NCI-H82 treated with DMSO at 0.1 percent for 48 hours (cell line): ENCODE results near the gene ZBTB7C.

ENCODE experiments used
- DNase-seq: peaks from one replicate; lab custom pipeline; 2025; ENCODE audit not compliant: unreplicated experiment; lab: John Stamatoyannopoulos, UW

Gene ZBTB7C

GRCh38 chr18:48418539-48419276, 9.5 kb upstream of the ZBTB7C start:
- no peak for DNase-seq

DNA sequence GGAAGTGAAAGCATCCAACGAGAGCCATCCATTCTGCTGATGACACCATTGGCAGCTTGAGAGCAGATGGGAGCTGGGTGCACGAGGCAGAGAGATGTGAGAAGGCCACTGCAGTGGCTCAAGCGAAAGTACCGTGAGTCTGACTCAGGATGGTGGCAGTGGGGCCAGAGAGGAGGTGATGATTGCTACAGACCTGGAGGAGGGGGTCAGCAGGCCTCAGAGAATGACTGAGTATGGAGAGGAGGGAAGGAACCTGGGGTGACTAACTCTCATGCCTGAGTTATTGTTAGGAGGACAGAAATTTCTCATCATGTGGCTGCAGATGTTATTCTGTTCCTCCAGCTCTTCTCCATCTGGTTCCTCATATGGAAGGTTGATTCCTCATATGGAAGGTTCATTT, 8.8 kb upstream of the ZBTB7C start:
- no peak for DNase-seq

DNA sequence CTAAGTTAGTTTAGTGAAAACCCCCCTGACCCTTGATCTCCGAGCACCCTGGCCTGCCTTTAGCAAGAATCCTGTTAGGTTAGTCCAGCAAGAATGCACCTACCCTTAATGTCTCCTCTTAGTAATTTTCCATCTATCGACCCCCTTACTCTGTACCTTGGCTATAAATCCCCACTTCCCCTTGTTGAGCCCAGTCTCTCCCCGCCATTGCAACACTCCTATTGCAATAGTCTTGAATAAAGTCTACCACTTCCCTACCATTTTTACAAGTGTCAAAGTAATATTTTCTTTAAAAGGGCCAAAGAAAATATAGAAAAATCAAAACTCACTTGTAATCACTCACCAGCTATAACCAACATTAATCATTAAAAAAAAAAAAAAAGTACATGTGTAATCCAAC, 4.2 kb upstream of the ZBTB7C start:
- no peak for DNase-seq

GRCh38 chr18:48412339-48412929, 3.3 kb upstream of the ZBTB7C start:
- DNase-seq: peak; percentile 16

- DNase-seq: peak; percentile 36
Measured at GRCh38 chr18:48410095-48410920, 1.1 kb upstream of the ZBTB7C start.

DNA sequence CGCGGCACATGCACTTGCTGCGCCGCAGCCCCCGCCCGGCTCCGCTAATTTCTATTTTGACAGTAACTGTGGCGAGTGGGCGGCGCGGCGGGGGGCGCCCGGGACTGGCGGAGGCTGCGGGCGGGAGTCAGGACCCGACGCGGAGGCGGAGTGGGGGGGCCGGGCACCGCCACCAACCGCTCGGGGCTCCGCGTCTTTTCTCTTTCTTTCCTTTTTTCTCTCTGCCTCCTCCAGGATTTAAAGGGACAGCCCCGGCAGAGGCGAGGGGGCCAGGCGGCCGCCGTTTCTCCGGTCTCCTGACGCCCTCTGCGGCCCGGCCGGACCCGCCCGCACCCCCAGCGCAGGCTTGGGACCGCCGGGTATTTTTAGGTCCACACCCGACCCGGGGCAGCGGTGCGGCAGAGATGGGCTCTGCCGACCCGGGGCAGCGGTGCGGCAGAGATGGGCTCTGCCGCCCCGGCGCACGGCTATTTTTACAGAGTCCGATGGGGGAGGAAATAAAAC, 460 bp upstream of the ZBTB7C start:
- no peak for DNase-seq

DNA sequence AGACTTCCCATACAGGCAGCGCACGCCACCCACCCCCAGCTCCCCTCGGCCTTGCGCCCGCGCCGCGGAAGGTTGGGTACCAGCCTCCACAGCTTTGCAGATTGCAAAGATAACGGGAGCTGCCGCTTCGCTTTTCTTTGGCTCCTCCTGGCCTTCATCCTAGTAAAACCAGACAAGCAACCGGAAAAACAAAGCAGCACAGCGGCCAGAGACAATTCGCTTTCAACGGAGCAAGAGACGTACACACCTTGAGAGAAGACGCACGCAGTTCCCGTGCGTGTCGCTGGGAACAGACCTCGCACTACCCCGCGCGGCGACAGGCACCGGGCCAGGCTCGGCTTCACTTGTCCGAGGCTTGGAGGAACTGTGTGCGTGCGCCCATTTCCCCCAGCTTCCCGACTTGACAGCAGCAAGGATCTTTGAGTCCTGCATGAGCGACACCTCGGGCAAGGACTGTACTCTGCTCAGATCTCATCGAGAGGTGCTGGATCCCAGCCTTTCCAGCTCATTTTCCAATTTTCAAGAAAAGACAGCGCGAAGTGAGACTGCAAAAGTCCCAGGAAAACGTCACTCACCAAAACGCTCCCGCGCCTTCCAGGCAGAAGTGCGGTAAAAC, 964 bp downstream of the ZBTB7C start:
- DNase-seq: no peak

GRCh38 chr18:48407358-48407757, 1.8 kb downstream of the ZBTB7C start:
- DNase-seq: no peak

DNA sequence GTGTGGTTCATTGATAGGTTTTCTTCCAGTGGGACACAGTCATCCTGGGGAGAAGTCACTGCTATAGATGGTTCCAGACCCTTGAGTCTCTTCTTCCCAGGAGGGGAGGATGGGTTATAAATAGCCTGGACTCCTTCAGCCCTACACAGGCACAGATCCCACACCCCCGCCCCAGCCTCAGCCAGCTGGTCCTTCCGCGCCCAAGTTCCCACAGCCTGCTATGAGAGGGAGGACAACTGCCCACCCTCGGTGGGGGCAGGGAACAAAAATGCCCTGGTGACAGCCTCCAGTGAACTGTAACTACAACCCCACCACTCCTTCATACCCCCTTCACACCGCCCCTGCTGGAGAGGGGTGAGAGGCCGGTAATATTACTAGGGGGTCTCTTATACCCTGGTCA, 3.2 kb downstream of the ZBTB7C start:
- no peak for DNase-seq

DNA sequence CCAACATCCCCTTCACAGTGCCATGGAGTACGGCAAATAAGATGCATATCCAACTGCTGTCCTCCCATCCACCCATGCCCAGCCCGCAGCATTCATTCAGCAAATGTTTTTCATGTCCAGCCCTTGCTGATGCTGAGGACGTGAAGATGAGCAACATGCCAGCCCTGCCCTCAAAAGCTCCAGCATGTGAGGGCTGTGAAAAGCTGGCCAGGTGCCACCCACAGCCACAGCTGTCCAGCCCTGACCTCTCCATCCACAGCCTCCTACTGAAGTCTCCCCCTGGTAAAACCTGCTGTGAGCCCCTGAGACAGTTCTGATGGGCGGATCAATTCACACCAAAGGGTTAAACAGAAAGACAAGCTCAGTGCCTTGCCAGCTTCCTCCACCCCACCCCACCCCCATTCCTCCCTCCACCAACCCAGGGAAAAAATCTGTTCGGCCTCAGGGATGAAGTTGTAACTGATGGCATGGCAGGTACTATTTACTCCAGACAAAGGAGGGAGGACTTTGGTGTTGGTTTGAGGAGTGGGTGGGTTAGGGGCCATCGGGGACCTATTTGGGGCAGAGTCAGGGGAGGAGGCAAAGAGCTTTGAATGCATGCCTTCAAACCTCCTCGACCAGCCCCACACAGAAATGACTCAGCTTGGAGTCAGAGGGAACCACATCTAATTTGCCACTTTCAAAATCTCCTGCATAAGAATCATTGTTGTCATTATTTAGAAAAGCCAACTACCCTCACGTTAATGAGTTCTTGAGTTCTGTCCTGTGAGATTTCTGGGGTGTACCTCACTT, 4.3 kb downstream of the ZBTB7C start:
- no peak for DNase-seq

- no peak for DNase-seq
Measured at GRCh38 chr18:48402953-48403352, 6.2 kb downstream of the ZBTB7C start.

GRCh38 chr18:48399303-48400075, 9.7 kb downstream of the ZBTB7C start:
- no peak for DNase-seq

DNA sequence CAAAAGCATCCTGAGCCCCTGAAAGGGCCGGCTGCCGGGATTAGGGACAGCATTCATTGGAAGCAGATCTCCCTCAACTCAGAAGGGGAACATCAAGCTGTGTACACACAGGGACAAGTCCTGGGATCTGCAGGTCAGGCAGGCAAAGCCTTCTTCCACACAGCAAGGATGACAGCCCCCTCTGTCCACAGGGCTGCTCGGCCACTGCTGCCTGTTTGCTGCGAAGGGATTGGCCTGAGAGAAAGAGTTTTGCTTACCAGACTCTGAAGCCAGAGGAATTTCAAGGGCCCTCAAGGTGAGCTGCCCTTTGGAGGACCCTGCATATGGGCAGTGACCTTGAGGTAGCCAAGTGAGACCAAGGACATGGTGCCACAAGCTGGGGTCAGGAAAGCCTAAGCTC, 11.1 kb downstream of the ZBTB7C start:
- no peak for DNase-seq

DNA sequence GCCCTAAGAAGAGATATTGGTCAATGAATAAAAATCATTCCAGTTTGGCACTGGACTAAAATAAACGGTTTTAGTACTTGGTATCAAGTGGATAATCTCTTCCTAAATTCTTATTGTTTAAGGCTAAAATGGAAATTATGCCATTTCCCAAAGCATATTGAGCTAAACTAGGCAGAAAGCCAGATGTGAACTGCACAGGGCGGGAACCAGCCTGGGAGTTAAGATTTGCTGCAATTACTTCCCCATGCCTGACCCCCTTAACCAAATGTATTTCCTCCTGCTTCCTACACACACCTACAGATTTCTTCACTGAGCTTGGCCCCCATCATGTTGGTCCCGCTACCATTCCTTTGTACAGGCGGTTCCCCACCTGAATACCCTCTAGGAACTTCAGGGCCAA, 12.2 kb downstream of the ZBTB7C start:
- no peak for DNase-seq

- DNase-seq: no peak
Measured at GRCh38 chr18:48396561-48396960, 12.6 kb downstream of the ZBTB7C start.

- DNase-seq: no peak
Measured at GRCh38 chr18:48395646-48396045, 13.5 kb downstream of the ZBTB7C start.

DNA sequence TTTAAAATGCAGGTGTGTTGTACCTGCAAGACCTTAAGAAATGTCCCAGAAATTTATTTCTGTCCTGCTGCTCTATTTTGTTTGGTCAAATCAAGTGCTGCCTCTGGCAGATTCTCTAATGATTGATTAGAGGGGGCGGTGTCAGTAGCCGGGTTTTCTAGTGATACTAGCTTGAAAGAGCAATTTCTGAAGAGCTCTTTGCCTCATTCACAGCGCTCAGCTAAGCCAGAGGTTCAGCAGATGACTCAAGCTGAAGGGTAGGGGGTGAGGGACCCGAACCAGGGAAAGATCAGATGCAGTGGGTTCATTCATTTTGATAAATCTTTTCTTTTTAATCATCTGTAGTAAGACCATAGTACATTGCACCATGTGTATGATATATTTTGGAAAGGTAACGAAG, 15.0 kb downstream of the ZBTB7C start:
- DNase-seq: no peak

- DNase-seq: no peak
Measured at GRCh38 chr18:48393776-48394175, 15.4 kb downstream of the ZBTB7C start.

- DNase-seq: no peak
Measured at GRCh38 chr18:48393170-48393569, 16.0 kb downstream of the ZBTB7C start.

DNA sequence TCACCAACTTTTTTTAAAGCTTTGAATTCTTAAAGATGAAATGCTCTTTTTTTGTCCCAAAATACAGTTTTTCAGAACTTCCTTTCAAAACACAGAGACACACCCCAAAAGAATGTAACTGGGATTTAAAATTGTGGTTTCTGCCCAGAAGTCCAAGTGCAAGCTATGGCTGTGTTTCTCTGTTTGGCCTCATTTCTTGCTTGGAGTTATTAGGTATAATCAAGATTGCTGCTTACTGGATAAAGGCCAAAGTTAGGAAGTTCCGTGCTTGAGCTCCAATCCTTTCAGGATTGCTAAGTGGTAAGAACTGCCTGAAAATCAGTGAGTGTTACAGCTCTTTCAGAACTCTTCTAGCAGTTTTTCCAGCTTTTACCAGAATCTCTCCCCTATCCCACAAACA, 16.9 kb downstream of the ZBTB7C start:
- no peak for DNase-seq
